OCI-LY1 (cell line): Measurements from ENCODE around the gene STX3.
"Not testable (repeated sequence)": the region's sequence is repeated elsewhere in the genome, so short reads cannot be mapped to it uniquely, and the experiment has no call there.

Source experiments
- H2AFZ ChIP-seq: fragments of 200-600 bp; sonication (generic), shearing (Covaris generic); 2 replicates; pipeline ENCODE4 v1.6.0; 2014; ENCODE audit warnings: antibody characterized with exemption, mild to moderate bottlenecking, low read length
- H3F3A ChIP-seq: fragments of 200-600 bp; sonication (generic), shearing (Covaris generic); 2 replicates; pipeline ENCODE4 v1.6.0; 2014; ENCODE audit warnings: mild to moderate bottlenecking, antibody characterized with exemption, low read length, moderate library complexity; ENCODE audit not compliant: insufficient read depth
- H3K27ac ChIP-seq: fragments of 200-600 bp; sonication (generic); 2 replicates; pipeline ENCODE4 v1.5.1; 2014; ENCODE audit warnings: low read length, mixed run types, mild to moderate bottlenecking, low read depth; ENCODE audit not compliant: poor library complexity, severe bottlenecking
- H3K27me3 ChIP-seq: fragments of 200-600 bp; sonication (generic); 2 replicates; pipeline ENCODE4 v1.6.0; 2014; ENCODE audit warnings: antibody characterized with exemption, mild to moderate bottlenecking, low read length, moderate library complexity; ENCODE audit not compliant: insufficient read depth
- H3K36me3 ChIP-seq: fragments of 200-600 bp; sonication (generic); 2 replicates; pipeline ENCODE4 v1.6.1; 2014; ENCODE audit warnings: mild to moderate bottlenecking, antibody characterized with exemption, low read length, moderate library complexity, mixed read lengths; ENCODE audit not compliant: insufficient read depth
- H3K4me1 ChIP-seq: fragments of 200-600 bp; sonication (generic); 2 replicates; pipeline ENCODE4 v1.5.1; 2014; ENCODE audit warnings: mild to moderate bottlenecking, low read length, moderate library complexity; ENCODE audit not compliant: insufficient read depth, severe bottlenecking
- H3K4me2 ChIP-seq: fragments of 200-600 bp; sonication (generic), shearing (Covaris generic); 2 replicates; pipeline ENCODE4 v1.6.1; 2014; ENCODE audit warnings: low read length
- H3K4me3 ChIP-seq: fragments of 200-600 bp; sonication (generic); 2 replicates; pipeline ENCODE4 v1.5.1; 2014; ENCODE audit warnings: low read length, low read depth, mild to moderate bottlenecking, mixed read lengths; ENCODE audit not compliant: poor library complexity, severe bottlenecking
- H3K79me2 ChIP-seq: fragments of 200-600 bp; shearing (Covaris generic); 2 replicates; pipeline ENCODE4 v1.6.1; 2016; ENCODE audit warnings: mixed run types, low read length, mixed read lengths; ENCODE audit not compliant: insufficient read depth
- H3K9ac ChIP-seq: fragments of 200-600 bp; sonication (generic), shearing (Covaris generic); 2 replicates; pipeline ENCODE4 v1.6.1; 2014; ENCODE audit warnings: mild to moderate bottlenecking, low read length, mixed read lengths
- H3K9me2 ChIP-seq: fragments of 200-600 bp; sonication (generic), shearing (Covaris generic); 2 replicates; pipeline ENCODE4 v1.6.1; 2014; ENCODE audit warnings: low read depth, mild to moderate bottlenecking, low read length, mixed read lengths
- H3K9me3 ChIP-seq: fragments of 200-600 bp; shearing (Covaris generic); 2 replicates; pipeline ENCODE4 v1.6.1; 2014; ENCODE audit warnings: low read length, mixed read lengths
- H4K20me1 ChIP-seq: fragments of 200-600 bp; sonication (generic), shearing (Covaris generic); 2 replicates; pipeline ENCODE4 v1.6.0; 2016; ENCODE audit warnings: mild to moderate bottlenecking, low read length; ENCODE audit not compliant: insufficient read depth
- EZH2 ChIP-seq: fragments of 200-600 bp; sonication (generic), shearing (Covaris generic); IDR thresholded peaks from 2 replicates; pipeline ENCODE4 v1.8.0; 2017; ENCODE audit warnings: borderline replicate concordance, mixed run types, mild to moderate bottlenecking, antibody characterized with exemption, low read length, moderate library complexity, mixed read lengths
- TF ChIP-seq, protein P1 (sequence below): fragments of 200-600 bp; sonication (generic), shearing (Covaris generic); IDR thresholded peaks from 2 replicates; pipeline ENCODE4 v1.5.1; 2017; ENCODE audit warnings: mild to moderate bottlenecking, antibody characterized with exemption, low read length, moderate library complexity, mixed read lengths

STX3 gene

DNA sequence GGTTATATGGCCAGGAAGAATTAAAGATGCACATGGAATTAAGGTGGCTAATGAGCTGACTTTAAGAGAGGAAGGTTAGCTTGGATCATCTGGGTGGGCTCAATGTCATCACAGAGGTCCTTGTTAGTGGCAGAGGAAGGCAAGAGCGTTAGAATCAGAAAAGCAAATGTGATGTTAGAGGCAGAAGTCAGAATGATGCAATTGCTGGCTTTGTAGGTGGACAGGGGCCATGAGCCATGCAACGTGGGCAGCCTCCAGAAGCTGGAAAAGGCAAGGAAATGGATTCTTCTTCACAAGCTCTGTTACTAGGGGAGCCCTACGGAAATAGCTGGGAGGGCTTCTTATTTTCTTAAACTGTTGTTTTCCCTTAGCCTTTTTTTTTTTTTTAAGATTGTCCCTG is 92.5 kb downstream of the STX3 start:
- Histone ChIP-seq H3K9me3 (no peaks in the 10 kb centered on the region), H3F3A (no peaks in the 10 kb centered on the region), H4K20me1 (no peaks in the 10 kb centered on the region), H3K27me3 (no peaks in the 10 kb centered on the region), H3K27ac (no peak overlapping the region), H2AFZ (no peak overlapping the region), H3K4me2 (no peak overlapping the region), H3K9me2 (no peaks in the 10 kb centered on the region), H3K79me2 (no peaks in the 10 kb centered on the region), H3K4me1 (no peaks in the 10 kb centered on the region), H3K9ac (no peak overlapping the region), H3K36me3 (no peaks in the 10 kb centered on the region), H3K4me3 (no peak overlapping the region)
- TF ChIP-seq EZH2 = no peak
- TF ChIP-seq, protein P1, sequence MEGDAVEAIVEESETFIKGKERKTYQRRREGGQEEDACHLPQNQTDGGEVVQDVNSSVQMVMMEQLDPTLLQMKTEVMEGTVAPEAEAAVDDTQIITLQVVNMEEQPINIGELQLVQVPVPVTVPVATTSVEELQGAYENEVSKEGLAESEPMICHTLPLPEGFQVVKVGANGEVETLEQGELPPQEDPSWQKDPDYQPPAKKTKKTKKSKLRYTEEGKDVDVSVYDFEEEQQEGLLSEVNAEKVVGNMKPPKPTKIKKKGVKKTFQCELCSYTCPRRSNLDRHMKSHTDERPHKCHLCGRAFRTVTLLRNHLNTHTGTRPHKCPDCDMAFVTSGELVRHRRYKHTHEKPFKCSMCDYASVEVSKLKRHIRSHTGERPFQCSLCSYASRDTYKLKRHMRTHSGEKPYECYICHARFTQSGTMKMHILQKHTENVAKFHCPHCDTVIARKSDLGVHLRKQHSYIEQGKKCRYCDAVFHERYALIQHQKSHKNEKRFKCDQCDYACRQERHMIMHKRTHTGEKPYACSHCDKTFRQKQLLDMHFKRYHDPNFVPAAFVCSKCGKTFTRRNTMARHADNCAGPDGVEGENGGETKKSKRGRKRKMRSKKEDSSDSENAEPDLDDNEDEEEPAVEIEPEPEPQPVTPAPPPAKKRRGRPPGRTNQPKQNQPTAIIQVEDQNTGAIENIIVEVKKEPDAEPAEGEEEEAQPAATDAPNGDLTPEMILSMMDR = no peak

DNA sequence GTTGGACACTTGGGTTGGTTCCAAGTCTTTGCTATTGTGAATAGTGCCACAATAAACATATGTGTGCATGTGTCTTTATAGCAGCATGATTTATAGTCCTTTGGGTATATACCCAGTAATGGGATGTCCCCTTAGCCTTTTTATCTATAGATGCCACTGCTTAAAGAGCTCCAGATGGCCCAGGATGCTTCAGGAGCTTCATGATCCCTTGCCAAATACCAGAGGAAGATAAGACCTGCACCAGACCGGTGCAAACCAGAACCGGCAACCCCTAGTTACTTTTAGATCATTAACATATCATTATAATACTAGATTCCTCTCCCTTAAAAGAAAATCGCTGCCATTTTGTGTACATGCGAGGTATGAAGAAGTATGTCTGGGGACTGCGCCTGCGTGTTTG is 93.3 kb downstream of the STX3 start:
- not testable (repeated sequence) for H3K9ac ChIP-seq, H4K20me1 ChIP-seq

DNA sequence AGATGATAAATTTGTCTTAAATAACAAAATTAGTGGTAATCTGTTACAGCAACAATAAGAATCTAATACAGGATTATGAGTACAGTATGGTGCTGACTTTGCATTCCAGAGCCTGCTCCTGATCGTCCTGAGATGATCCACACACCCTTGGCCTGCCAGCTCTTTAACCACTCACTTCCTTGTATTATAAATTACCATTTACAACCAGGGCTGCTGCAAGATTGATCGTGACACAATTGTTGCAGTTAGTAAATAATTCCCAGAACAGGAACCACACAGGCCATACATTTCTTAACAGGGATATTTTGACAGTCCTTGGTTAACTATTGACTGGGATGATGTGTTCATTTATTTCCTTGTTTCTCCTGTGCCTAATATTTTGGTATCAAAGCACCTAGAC is 94.0 kb downstream of the STX3 start:
- H3K9me3 ChIP-seq = no peaks in the 10 kb centered on the region
- no peak overlapping the region for H3K27ac ChIP-seq
- no peak overlapping the region for H3K4me3 ChIP-seq
- no peak overlapping the region for H2AFZ ChIP-seq
- H4K20me1 ChIP-seq = no peaks in the 10 kb centered on the region
- no peaks in the 10 kb centered on the region for H3K79me2 ChIP-seq
- H3K9me2 ChIP-seq = no peaks in the 10 kb centered on the region
- no peaks in the 10 kb centered on the region for H3K4me1 ChIP-seq
- no peak overlapping the region for H3K9ac ChIP-seq
- no peaks in the 10 kb centered on the region for H3K27me3 ChIP-seq
- H3K36me3 ChIP-seq = no peaks in the 10 kb centered on the region
- no peaks in the 10 kb centered on the region for H3F3A ChIP-seq
- no peak overlapping the region for H3K4me2 ChIP-seq
- TF ChIP-seq, protein P1 = no peak
- TF ChIP-seq EZH2 = no peak

More for the DNA sequence above, 93.3 kb downstream of the STX3 start:
- not testable (repeated sequence) for H3K27ac ChIP-seq, H3F3A ChIP-seq, H3K4me2 ChIP-seq, H3K9me2 ChIP-seq, H3K4me1 ChIP-seq, H2AFZ ChIP-seq, H3K36me3 ChIP-seq, H3K9me3 ChIP-seq, H3K4me3 ChIP-seq, H3K79me2 ChIP-seq, H3K27me3 ChIP-seq

DNA sequence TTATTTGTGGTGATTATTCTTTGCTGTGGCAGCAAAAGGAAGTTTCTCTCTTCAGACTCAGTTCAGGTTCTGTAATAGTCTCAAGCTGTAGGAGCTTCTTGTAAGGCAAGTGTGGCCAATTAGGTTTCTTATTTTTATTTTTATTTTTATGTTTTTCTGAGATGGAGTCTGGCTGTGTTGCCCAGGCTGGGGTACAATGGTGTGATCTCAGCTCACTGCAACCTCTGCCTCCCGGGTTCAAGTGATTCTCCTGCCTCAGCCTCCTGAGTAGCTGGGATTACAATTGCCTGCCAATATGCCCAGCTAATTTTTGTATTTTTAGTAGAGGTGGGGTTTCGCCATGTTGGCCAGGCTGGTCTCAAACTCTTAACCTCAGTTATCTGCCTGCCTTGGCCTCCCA is 94.4 kb downstream of the STX3 start:
- H3K27me3 ChIP-seq, H3F3A ChIP-seq, H4K20me1 ChIP-seq, H3K9ac ChIP-seq, H3K27ac ChIP-seq, H3K4me3 ChIP-seq, H3K4me2 ChIP-seq, H3K79me2 ChIP-seq, H3K9me2 ChIP-seq, H3K36me3 ChIP-seq, H3K9me3 ChIP-seq, H2AFZ ChIP-seq, H3K4me1 ChIP-seq: not testable (repeated sequence)

DNA sequence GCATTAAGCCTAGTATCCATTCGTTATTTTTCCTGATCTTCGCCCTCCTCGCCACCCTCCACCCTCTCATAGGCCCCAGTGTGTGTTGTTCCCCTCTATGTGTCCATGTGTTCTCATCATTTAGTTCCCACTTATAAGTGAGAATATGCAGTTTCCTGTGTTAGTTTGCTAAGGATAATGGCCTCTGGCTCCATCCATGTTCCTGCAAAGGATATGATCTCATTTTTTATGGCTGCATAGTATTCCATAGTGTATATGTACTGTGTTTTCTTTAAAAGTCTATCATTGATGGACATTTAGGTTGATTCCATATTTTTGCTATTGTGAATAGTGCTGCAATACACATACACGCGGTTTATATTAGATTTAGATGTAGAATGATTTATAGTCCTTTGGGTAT is 96.2 kb downstream of the STX3 start:
- H3K9me2 ChIP-seq, H3K9ac ChIP-seq, H3K79me2 ChIP-seq, H3K27ac ChIP-seq, H3K4me3 ChIP-seq, H3K36me3 ChIP-seq, H3F3A ChIP-seq, H3K9me3 ChIP-seq, H3K4me2 ChIP-seq, H4K20me1 ChIP-seq, H3K27me3 ChIP-seq, H2AFZ ChIP-seq, H3K4me1 ChIP-seq: not testable (repeated sequence)
